ENCODE data around the gene USP21. TPM values are rescaled to one million over a fixed set of nuclear protein-coding genes. Genes with fewer than 3 reads are reported as not detected.
A peak's percentile ranks its signal among the peaks of the same experiment; 100 is the strongest.

USP21 gene
- total and polyA plus RNA-seq, 9 of the 15 experiments (the other 6 are each of a cell fraction or from before 2014, with no cell fraction given): 4.9 to 52.4 (median 21.6) TPM

- no peak for TF ChIP-seq PRDM10 (IDR thresholded peaks at IDR 0.05; ENCODE audit: partially characterized antibody)
- TF ChIP-seq ZNF41 (CRISPR knock-in tag; conservative IDR thresholded peaks at IDR 0.05): no peak
- TF ChIP-seq NR2F6 (CRISPR knock-in tag; IDR thresholded peaks at IDR 0.05): no peak
- no peak for TF ChIP-seq MXI1 (IDR thresholded peaks at IDR 0.05; ENCODE audit: low read depth, low read length)
- no peak for TF ChIP-seq SAFB2 (IDR thresholded peaks at IDR 0.05; ENCODE audit: borderline replicate concordance, low read depth, low read length, severe bottlenecking)
- TF ChIP-seq RBM39 (optimal IDR thresholded peaks at IDR 0.05; ENCODE audit: low read depth, low read length): no peak
- 0 out of 2 replicates have a peak, but pooled peaks have one; percentile 9 for TF ChIP-seq GATAD2A (IDR thresholded peaks at IDR 0.05)
- no peak for TF ChIP-seq CBFA2T3 (IDR thresholded peaks at IDR 0.05)
- TF ChIP-seq SMARCA4 (IDR thresholded peaks at IDR 0.05): peak; percentile 49; the same call in 1 of the 2 replicates
- TF ChIP-seq NFATC3 (IDR thresholded peaks at IDR 0.05): peak; percentile 13; the same call in 1 of the 2 replicates
- TF ChIP-seq TFE3 (CRISPR knock-in tag; IDR thresholded peaks at IDR 0.05): no peak
- no peak for TF ChIP-seq PTRF (tag; IDR thresholded peaks at IDR 0.05)
- TF ChIP-seq ZNF444 (CRISPR knock-in tag; IDR thresholded peaks at IDR 0.05): no peak
- TF ChIP-seq RFX5 (IDR thresholded peaks at IDR 0.05; ENCODE audit: low read depth, low read length): no peak
- TF ChIP-seq TBL1XR1 (IDR thresholded peaks at IDR 0.05; ENCODE audit: low read length in 2 of 2): no peak
- TF ChIP-seq ZKSCAN8 (CRISPR knock-in tag; IDR thresholded peaks at IDR 0.05): no peak
- TF ChIP-seq CBFB (CRISPR knock-in tag; IDR thresholded peaks at IDR 0.05): no peak
- TF ChIP-seq ZBTB5 (IDR thresholded peaks at IDR 0.05): no peak
- TF ChIP-seq ZNF695 (CRISPR knock-in tag; IDR thresholded peaks at IDR 0.05): no peak
- no peak for TF ChIP-seq ZNF551 (CRISPR knock-in tag; IDR thresholded peaks at IDR 0.05)
- no peak for TF ChIP-seq NFE2L1 (tag; IDR thresholded peaks at IDR 0.05; ENCODE audit: borderline replicate concordance, low read depth)
- no peak for TF ChIP-seq KDM1A (IDR thresholded peaks at IDR 0.05)
Measured at GRCh38 chr1:161132410-161133219, 26.7 kb upstream of the USP21 start, which contains the start of gene DEDD (continued).
